NCI-H460 (cell line): Measurements from ENCODE around the gene KIRREL3. TPM values are rescaled to one million over a fixed set of nuclear protein-coding genes. Genes with fewer than 3 reads are reported as not detected.

Experiments used
- DNase-seq: peaks from one replicate; pipeline ENCODE4 v3.0.0-alpha.2; 2016; ENCODE audit warnings: low read depth; ENCODE audit errors: extremely low read depth
- total RNA-seq: library from RNA; depleted of rRNA; stranded (reverse); fragments of >200 nt; shearing (Covaris generic); gene quantifications from 2 replicates; pipeline ENCODE4 v1.2.3, GENCODE V29; 2014

The KIRREL3 gene
- total RNA-seq, 1 experiment from 2014 or later: not detected

DNA sequence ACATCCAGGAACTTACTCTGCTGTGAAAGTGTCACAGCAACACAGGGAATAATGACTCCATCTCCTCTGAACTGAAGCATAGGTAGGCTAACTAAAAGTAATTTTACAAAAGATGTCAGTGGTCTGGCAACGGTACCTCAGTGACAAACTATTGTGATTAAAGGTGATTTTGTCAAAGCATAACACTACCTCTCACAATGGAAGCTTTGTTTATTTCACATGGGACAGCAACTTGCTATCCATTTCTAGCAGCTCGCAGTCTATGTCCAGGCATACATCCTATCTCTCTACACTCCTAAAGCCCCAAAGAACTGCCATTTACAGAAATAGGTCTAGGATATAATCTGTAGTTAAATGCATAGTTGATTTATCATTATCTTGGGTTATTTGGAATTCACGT, 163.0 kb downstream of the KIRREL3 start:
- DNase-seq: no peak

DNA sequence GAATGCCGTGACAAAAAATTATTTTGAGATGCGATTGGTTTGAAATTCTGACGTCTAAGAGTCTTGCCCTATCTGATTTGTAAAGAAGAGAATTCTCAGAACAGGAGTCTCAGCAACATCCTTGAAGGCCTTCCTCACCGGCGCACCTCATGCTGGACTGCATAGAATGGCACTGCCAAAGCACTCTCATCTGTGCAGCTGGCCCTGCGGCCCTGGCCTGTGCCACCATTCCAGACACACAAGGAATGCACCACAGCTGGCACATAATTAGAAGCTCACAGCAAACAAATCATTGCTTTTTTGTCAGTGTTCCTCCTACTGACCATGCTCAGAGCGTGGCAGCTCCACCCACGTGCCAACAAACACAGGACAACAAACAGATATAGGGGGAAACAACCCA, 166.0 kb downstream of the KIRREL3 start:
- no peak for DNase-seq

DNA sequence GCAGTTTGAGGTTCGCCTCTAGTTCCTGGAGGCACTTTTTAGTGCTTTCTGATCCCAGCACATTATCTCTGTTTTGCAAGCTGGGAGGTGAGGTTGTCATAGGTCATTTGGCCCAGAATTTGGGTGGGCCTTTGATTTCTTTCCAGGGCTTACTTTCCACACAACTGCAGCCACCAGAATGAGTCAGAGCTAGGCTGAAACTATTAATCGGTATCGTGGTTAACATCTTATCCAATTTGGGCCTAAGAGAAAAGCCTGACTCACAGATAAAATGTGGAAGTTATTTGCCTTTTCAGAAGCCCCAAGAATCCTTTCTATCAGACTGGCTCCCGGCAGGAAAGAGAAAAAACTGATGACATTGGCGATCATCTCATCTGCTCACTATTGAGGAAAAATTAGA, 166.4 kb downstream of the KIRREL3 start:
- no peak for DNase-seq

DNA sequence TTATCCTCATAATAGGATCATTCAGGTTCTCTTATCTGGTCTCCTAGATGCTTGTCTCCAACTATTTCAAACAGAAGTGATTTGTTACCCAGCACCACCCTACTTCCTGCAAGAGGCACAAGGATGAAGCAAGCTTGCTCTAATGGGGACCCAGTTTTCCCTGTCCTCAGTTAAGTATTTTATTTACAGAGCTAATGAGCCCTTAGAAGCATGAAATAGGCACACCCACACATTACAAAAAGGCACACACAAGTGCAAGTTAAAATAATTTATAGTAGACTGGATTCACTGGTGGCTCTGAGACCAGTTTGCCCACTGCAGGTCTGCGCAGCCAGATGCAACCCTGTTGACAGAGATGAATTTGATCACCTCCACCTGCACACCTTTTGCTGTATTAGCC, 167.5 kb downstream of the KIRREL3 start:
- no peak for DNase-seq

DNA sequence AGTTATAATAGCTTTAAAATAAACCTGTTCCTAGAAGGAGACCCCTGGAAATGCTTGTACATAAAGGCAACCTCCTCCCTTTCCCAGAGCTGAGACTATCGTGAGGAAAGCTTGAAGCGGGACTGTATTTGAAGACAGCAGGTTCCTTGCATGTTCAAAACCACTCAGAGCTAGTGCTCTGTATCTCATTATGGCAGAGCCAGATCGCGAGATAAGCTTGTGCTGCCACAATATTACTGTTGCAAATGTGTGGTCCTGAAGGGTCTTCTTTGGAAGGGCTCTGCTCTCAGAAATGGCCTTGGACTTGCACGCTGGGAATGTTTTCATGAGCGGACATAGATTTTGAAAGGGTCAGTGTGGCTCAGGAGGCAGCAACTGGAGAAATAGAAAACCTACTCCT, 168.2 kb downstream of the KIRREL3 start:
- DNase-seq: no peak

DNA sequence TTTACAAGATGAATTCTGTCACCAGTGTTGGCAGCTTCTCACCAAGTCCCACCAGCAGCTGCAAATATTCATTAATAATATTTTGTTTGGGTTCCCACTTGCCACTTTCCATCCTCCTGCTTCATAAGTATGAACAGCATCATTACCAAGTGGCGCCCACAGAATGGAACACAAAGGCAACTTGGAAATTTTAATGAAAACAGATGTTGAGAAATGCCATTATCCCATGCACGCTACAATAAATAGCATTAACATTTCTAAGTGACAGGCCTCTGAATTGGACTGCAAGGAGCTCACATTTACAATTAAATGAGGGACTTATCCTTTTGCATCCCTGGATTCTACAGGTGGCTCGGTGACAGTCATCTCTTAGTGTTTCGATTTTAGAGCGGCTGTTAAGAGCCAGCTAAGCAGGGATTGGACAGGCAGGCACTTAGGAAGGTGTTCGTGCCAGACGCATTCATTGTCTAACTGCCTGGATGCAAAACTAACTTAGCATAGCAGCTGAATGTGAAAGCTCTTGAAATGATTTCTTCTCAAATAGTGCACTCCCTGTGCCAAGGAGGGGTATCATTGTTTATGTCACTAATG, 170.3 kb downstream of the KIRREL3 start:
- DNase-seq: no peak

DNA sequence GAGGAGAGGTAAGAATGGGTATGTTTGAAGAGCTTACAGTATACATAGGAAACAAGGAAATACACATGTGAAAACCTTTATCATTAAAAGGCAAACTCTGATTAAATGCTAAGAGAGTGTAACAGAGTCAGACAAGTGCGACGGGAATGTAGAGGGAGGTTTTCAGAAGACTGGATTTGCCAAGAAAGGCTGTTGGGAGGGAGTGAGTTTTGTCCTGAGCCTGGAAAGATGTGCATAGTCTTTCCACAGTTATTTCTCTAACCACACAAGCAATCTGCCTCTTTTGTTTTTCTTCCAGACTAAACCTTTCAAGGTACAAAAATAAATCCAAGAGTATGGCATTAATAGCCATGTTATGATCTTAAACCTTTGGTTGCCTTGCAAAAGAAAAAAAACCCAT, 170.9 kb downstream of the KIRREL3 start:
- DNase-seq: no peak

DNA sequence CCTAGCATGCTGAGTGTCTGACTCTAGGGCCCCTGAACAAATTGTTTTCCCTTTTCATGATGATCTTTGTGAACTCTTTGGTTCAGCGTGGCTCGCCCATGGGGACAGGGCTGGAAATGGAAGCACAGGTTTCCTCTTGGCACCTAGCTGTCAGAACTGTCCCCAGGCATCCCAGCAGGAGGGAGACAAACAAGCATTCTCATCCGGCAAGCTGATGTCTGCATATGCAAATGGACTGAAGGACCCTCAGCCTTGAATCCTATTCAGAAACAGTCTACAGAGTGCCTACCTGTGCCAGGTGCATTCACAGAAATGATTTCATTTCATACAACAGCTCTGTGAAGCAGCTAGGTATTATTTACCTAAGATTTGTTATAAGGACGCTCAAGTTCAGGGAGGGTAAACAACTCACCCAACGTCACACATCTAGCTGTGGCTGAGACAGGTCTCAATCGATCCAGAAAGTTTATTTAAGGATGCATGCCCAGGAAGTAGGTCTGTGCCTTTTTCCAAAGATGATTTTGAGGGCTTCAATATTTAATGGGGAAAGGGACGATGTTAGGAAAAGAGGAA, 176.4 kb downstream of the KIRREL3 start:
- no peak for DNase-seq

DNA sequence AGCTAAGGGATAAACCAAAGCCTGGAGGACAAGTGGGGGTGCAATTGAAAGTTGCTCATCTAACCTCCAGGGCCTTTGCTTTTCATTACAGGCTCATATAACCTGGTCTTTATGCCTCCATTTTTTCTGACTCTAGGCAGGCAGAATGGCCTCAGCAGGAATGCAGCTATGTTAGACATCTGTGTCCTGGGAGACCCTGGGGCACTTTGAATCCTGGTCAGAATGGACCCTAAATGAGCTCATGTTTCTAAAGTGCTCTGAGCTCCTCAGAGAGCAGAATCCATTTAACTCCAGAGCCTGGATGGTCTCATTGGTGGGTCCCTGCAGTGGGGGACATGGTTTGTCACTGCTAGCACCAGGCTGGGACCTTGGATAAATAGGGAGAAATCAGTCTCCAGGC, 177.3 kb downstream of the KIRREL3 start:
- DNase-seq: no peak

DNA sequence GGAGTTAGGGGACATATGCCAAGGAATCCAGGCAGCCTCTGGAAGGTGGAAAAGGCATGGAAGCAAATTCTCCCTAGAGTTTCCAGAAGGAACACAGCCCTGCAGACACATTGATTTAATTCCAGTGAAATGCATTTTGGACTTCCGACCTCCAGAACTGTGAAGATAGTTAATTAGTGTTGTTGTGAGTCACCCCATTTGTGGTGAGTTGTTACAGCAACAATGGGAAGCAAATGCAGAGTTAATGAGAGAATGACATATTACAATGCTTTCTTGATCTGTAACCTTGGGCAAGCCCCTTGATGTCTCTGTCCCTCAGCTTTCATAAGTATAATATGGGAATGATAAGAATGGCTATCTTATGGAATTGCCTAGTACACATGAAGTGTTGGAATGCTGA, 178.7 kb downstream of the KIRREL3 start:
- DNase-seq: no peak

DNA sequence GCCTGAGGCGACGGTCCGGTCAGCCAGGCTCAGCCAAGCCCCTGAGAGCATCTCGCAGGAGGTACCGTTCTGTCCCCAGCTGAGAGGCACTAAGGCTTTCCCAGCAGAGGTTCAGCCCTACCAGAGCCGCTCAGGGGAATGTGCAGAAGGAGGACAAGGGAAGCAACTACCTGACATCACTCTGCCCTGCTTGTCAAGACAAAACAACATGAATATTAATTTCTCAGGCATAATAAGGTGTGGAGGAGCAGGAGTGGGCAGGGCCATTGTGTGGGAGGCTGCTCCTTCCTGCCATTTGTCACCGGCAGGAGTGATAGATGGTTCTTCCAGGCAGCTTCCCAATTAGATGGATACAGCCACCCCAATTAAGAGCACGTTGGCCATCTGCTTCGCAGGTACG, 181.4 kb downstream of the KIRREL3 start:
- DNase-seq: no peak

DNA sequence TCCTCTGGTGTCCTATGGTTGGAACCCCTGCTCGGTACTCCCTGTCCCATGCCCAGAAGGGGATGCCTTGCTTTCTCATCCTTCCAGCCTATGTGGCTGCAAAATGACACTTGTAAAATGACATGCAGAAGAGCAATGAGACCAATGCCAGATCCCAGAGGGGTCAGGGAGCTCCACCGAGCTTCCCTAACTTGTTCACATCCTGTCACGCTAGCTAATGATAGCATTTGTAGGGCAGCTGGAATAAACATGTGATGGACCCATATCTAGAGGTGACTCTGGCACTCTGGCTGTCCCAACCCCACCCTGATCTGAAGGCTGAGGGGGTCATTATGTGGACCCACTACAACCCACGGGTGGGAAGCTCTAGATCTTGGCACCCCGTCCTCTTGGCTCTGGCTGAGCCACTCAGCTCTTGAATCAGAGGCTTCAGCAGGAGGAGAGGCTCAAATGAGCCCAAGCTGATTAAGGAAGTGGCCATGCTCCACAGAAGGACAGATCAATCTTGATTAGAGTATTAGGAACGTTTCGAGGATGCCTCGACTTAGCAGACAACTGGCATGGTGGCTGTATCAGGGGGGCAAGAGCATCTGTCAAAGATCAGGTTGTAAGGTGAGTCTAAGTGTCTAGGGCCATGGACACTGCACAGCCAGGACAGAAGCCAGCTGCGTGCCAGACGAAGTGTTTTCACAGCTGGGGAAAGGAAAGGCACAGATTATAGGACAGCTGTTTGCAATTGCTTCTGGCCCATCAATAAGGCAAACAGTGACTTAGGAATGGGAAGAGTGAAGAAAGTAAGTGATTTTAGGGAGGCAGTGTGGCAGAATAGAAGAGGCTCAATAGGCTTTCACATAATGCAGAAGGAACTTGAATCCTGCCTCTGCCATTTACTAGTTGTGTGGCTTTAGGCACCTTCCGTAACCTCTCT, 182.8 kb downstream of the KIRREL3 start:
- DNase-seq: no peak

DNA sequence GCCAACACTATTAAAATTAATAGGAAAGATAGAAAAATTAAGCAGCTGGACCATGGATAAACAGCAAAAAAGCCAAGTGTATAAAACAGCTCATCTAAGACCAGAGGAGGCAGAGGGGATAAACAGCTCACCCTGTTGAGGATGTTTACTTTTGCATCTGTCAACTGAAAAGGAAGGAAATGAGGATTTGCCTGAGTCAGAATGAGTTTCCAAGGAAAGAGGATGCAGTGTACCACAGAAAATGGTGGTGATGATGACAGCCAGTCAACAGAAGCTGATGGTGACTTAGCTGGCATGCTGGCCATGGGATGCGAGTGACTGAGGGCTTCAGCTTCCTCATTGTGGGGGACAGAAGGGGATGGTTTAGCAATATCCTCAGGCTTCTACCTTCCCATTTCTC, 183.5 kb downstream of the KIRREL3 start:
- DNase-seq: no peak

DNA sequence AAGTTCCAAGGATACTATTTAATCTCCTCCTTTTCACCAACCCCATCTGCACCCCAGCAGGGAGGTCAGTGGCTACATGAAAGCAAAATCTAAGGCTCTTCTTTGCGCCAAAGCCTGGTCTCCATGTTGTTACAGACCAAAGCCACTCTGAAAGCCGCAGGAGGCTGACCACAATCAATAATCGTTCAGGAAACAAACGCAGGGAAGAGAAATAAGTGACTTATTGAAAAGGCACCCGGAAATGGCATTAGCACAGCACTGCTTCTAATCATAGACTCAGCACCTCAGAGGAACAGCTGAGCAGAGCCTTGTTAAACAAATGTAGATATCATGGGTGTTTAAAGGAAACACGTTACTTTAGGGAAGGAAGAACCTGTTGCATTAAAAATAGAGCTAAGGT, 183.9 kb downstream of the KIRREL3 start:
- no peak for DNase-seq

DNA sequence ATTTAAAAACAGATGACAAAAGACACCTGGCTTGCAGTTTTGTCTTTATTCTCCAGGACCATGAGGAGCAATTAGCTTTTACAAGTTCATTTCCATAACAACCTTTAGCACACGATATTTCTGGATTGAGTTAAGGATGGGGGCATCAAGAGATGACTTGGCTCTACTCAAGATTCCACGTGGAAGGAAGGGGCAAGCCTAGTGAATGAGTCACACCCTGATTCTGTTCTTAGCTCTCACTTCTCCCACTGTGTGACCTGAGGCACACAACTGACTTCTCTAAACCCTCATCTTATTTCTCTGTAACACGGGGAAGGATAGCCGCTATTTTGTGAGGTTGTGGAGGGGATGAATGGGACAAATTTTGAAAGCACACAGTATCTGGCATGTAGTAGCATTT, 185.5 kb downstream of the KIRREL3 start:
- DNase-seq: no peak

DNA sequence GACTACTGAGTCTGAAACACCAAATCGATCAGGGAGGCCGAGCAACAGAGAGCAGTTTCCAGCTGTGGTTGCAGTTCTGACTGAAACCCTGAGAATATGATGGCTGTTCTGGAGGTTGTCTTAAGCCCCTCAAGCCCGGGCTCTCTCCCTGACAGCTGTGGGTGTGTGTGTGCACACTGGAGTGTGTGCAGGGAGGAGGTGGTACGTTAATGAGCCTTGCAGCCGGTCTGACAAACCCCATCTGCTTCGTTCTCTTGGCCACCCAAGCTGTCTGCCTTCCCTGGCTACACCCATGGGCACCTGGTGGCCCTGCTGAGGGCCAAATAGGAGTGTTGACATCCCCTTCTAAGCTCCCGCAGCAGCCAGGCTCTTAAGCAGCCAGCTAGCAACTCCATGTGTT, 189.8 kb downstream of the KIRREL3 start:
- no peak for DNase-seq

DNA sequence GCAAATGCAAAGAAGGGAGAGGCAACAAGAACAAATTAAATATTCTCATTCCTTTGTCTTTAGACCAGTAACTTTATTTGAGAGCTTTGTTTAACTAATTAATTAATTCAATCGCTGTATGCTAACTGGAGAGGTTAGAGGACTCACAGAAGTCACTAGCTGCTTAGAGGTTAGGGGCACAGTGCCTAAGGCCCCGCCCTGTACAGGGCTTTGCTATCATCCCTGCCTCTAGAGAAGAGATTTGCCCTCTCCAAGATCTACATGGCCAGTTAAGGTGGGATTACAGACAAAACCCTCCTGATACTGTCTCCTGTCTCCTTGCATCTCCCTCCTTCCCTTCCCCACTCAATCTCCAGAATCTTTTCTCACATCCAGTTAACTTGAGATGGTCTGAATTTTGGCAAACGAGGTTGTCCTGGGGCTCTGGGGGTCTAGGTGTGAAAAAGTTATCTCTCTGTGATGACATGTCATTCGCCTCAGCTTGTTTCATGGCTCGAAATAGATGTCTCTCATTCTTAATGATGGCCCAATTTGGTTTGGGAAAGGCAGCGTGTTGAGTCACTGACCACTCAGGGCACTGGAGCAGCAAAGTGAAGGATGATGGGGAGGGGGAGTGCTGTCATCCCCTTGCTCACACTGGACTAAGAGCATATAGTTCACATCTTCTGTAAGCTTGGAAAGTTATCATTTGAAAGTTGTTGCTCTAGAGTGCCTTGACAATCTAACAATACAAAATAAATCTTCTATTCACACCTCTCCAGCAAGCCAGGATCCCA, 190.9 kb downstream of the KIRREL3 start:
- DNase-seq: no peak

DNA sequence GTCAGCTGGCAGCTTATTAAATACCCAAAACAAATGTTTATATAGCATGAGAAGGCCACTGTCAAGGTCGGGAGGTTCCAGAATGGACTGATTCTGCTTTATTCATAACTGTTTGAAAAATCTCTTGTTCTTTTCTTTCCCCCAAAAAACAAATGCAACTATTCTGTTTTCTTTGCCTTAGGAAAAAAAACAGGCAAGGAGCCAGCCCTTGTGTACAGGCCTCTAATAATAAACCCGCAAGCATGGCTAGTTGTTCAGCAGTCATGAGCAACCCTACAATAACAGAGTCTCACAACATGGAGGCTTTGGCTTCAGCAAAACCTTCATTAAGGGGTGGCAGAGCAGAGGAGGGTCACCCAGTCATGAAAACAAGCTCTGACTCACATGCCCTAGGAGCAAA, 191.7 kb downstream of the KIRREL3 start:
- DNase-seq: no peak

DNA sequence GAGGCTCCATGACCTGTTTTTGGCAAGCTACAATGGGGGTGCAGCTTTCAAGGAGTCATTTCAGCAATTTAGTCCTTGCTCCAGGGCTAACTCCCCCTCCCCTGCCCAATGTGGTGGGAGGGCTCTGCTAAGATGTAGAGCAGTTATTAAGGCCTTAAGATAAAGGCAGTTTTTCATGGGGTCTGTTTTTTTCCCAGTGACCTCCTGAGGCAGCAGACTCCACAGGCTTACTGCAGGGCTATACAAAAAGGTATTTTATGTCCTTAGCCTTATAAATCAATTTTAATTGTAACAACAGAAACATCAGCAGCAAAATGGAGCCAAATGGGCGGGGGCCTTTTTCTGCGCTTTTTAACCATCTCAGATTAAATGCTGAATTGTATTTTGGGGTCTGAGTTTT, 192.3 kb downstream of the KIRREL3 start:
- DNase-seq: no peak

DNA sequence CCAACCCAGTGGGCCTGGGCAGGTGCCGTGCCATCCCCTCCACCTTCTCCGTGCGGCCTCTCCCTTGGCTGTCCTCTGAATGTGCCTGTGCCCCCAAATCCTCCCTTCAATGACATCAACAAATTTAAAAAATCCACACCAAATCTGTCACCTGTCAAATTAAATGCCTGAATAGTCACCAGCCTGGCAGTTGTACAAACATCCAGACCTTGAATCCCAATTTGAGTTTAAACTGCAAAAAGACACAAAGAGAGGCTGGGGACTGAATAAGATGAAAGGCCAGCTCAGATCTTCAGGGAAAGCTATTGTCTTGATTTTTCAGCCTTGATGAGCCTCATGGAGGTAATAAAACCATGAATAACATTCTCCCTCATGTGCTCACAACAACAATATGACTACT, 194.7 kb downstream of the KIRREL3 start:
- no peak for DNase-seq

DNA sequence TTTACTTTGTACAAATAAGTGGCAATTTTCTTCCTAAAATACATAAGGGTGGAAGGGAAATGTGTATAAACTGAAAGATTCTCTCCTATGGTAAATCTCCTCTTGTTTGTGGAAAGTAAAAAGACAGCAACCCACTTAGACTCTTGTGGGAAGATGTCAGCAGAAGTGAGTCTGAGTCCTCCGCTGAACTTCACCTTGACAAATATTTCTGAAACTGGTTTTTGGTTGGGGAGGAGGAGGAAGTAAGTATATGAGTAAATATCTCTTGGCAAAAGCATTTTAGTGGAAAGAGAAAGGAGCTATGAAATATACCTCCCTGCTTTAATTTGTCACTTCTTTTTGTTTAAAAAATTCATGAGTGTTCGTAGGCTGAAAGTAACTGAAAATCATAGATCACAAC, 196.2 kb downstream of the KIRREL3 start:
- no peak for DNase-seq
